ENCODE data around the gene NAA35. TPM values are rescaled to one million over a fixed set of nuclear protein-coding genes. Genes with fewer than 3 reads are reported as not detected.

The NAA35 gene
- total RNA-seq, 2 donors from 2014 or later, result 21.3 to 32.3 TPM

GRCh38 chr9:85899388-85899787 lies 41.6 kb upstream of the NAA35 start:
- intact Hi-C loops (cut with DNase I), result no loop called here
- Histone ChIP-seq H3K4me1 (no peaks in the 10 kb centered on the region), H3K36me3 (replicated peaks in 1 of 2; ENCODE audit: insufficient read depth in 1 of 2, low read depth in 2 of 2) (no peaks in the 10 kb centered on the region), H3K4me3 (no peak overlapping the region), H3K27ac (no peak overlapping the region), H3K9me3 (no peaks in the 10 kb centered on the region), H3K27me3 (no peaks in the 10 kb centered on the region)
- 88 to 93% methylated on average over 15 to 16 of the region's 16 CpGs for WGBS, 2 donors
- ATAC-seq (no peak), DNase-seq (no peak)
- TF ChIP-seq CTCF (IDR thresholded peaks at IDR 0.05) (no peak), POLR2A (IDR thresholded peaks at IDR 0.05) (no peak)

- DNase-seq (peak in 1 of 4 donors; percentile 19), ATAC-seq (no peak)
- Histone ChIP-seq H3K36me3 (replicated peaks in 1 of 2; ENCODE audit: insufficient read depth in 1 of 2, low read depth in 2 of 2) (no peaks in the 10 kb centered on the region), H3K27me3 (no peaks in the 10 kb centered on the region), H3K4me1 (no peaks in the 10 kb centered on the region), H3K9me3 (no peaks in the 10 kb centered on the region), H3K4me3 (no peak overlapping the region), H3K27ac (no peak overlapping the region)
- 59 to 60% methylated on average over 9 of the region's 9 CpGs for WGBS, 2 donors
- intact Hi-C loops (cut with DNase I), result no loop called here
- TF ChIP-seq POLR2A (IDR thresholded peaks at IDR 0.05), result no peak
- TF ChIP-seq CTCF (IDR thresholded peaks at IDR 0.05), result peak in 4 of 7 experiments; percentile 21 to 38 (median 23)
Measured at GRCh38 chr9:85900504-85901201, 40.3 kb upstream of the NAA35 start.

GRCh38 chr9:85904975-85905374 lies 36.0 kb upstream of the NAA35 start:
- no peaks in the 10 kb centered on the region for H3K27me3 ChIP-seq
- DNase-seq, result no peak
- no peak overlapping the region for H3K4me3 ChIP-seq
- H3K9me3 ChIP-seq, result no peaks in the 10 kb centered on the region
- H3K36me3 ChIP-seq (replicated peaks in 1 of 2; ENCODE audit: insufficient read depth in 1 of 2, low read depth in 2 of 2), result no peaks in the 10 kb centered on the region
- no peaks in the 10 kb centered on the region for H3K4me1 ChIP-seq
- WGBS, 2 donors, result 53 to 57% methylated on average over 2 of the region's 2 CpGs
- ATAC-seq, result no peak
- no peak overlapping the region for H3K27ac ChIP-seq
- intact Hi-C loops (cut with DNase I), result no loop called here
- TF ChIP-seq POLR2A (IDR thresholded peaks at IDR 0.05), result no peak
- TF ChIP-seq CTCF (IDR thresholded peaks at IDR 0.05), result no peak

- ATAC-seq (no peak), DNase-seq (no peak)
- Histone ChIP-seq H3K9me3 (no peaks in the 10 kb centered on the region), H3K36me3 (replicated peaks in 1 of 2; ENCODE audit: insufficient read depth in 1 of 2, low read depth in 2 of 2) (no peaks in the 10 kb centered on the region), H3K4me3 (no peak overlapping the region), H3K4me1 (no peaks in the 10 kb centered on the region), H3K27ac (no peak overlapping the region), H3K27me3 (no peaks in the 10 kb centered on the region)
- WGBS, 2 donors, result 72 to 77% methylated on average over 1 of the region's 1 CpG
- intact Hi-C loops (cut with DNase I), result no loop called here
- TF ChIP-seq POLR2A (IDR thresholded peaks at IDR 0.05), result no peak
- no peak for TF ChIP-seq CTCF (IDR thresholded peaks at IDR 0.05)
Measured at GRCh38 chr9:85905957-85906356, 35.0 kb upstream of the NAA35 start.

GRCh38 chr9:85909390-85909789 lies 31.6 kb upstream of the NAA35 start:
- Histone ChIP-seq H3K27ac (no peak overlapping the region), H3K36me3 (replicated peaks in 1 of 2; ENCODE audit: insufficient read depth in 1 of 2, low read depth in 2 of 2) (no peaks in the 10 kb centered on the region), H3K9me3 (no peaks in the 10 kb centered on the region), H3K4me3 (no peak overlapping the region), H3K27me3 (no peaks in the 10 kb centered on the region), H3K4me1 (no peaks in the 10 kb centered on the region)
- ATAC-seq (no peak), DNase-seq (no peak)
- TF ChIP-seq POLR2A (IDR thresholded peaks at IDR 0.05) (no peak), CTCF (IDR thresholded peaks at IDR 0.05) (no peak)
- WGBS, 2 donors, result 54 to 88% methylated on average over 1 of the region's 1 CpG
- intact Hi-C loops (cut with DNase I), result no loop called here
